ENCODE results near the gene RMND5B. TPM values are rescaled to one million over a fixed set of nuclear protein-coding genes. Genes with fewer than 3 reads are reported as not detected.

RMND5B gene
- total and polyA plus RNA-seq, 2 of the 13 experiments (the other 11 are each of a cell fraction or from before 2014, with no cell fraction given): 18.6 to 20.4 TPM

DNA sequence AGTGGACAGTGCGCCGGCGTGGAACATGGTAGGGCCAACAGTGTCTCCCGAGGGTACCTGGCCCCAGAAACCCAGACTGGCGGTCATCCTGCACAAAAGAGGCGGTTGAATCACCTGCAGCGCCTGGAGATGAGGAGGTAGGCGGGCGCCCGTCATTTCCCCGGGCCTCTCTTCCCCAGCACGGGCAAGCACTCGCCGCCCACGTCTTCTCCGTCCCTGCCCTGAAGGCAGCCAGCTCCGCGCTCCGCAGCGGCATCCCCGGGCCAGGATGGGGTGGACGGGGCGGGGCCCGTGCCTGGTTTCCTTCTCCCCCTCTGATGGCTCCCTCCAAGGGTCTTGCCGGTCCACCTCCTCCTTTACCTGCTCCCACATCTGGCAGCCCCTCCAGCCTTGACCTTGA, 44.5 kb upstream of the RMND5B start:
- H3K79me2 ChIP-seq (ENCODE audit: insufficient read depth, low read length): no peaks in the 10 kb centered on the region
- H3K27ac ChIP-seq (ENCODE audit: extremely low read length, insufficient read depth, low read length): no peak overlapping the region
- no peaks in the 10 kb centered on the region for H4K20me1 ChIP-seq (ENCODE audit: insufficient read depth, low read length)
- in situ Hi-C loops (cut with HindIII; ENCODE audit: extremely low pct_ligation_motif_present, low pct_unique_long_range_greater_than_20kb): no loop called here
- peaks cover 0 to 2% of the 10 kb centered on the region in 2 experiments; a peak in 1 of 5 replicates for H3K27me3 ChIP-seq (ENCODE audit: control insufficient read depth in 1 of 2, insufficient read depth in 2 of 2, low read length in 2 of 2)
- intact Hi-C loops (cut with micrococcal nuclease; ENCODE audit: unreplicated experiment): no loop called here
- DNase-seq (ENCODE audit: low spot score) (no peak), FAIRE-seq (no peak), ATAC-seq (no peak)
- no peak overlapping the region for H3K4me3 ChIP-seq (replicated peaks in 1 of 3; ENCODE audit: insufficient read depth in 1 of 3, low read depth in 2 of 3, low read length in 3 of 3)
- H3K4me1 ChIP-seq (ENCODE audit: insufficient read depth, low read length): no peaks in the 10 kb centered on the region
- BruUV-seq (replicated peaks): no TSS peak
- TF ChIP-seq REL (CRISPR knock-in tag; conservative IDR thresholded peaks at IDR 0.05) (no peak), CEBPG (CRISPR knock-in tag; IDR thresholded peaks at IDR 0.05) (no peak), HNRNPUL1 (IDR thresholded peaks at IDR 0.05; ENCODE audit: low read depth, low read length) (no peak), ZNF350 (CRISPR knock-in tag; IDR thresholded peaks at IDR 0.05; ENCODE audit: borderline replicate concordance, low read depth) (no peak), ESRRA (CRISPR knock-in tag; IDR thresholded peaks at IDR 0.05; ENCODE audit: low read depth) (no peak), ZBTB38 (CRISPR knock-in tag; IDR thresholded peaks at IDR 0.05) (no peak), ZNF33A (CRISPR knock-in tag; IDR thresholded peaks at IDR 0.05; ENCODE audit: borderline replicate concordance) (no peak), ZNF430 (CRISPR knock-in tag; IDR thresholded peaks at IDR 0.05) (no peak), RXRA (CRISPR knock-in tag; IDR thresholded peaks at IDR 0.05) (no peak)
- TF ChIP-seq, protein P1, sequence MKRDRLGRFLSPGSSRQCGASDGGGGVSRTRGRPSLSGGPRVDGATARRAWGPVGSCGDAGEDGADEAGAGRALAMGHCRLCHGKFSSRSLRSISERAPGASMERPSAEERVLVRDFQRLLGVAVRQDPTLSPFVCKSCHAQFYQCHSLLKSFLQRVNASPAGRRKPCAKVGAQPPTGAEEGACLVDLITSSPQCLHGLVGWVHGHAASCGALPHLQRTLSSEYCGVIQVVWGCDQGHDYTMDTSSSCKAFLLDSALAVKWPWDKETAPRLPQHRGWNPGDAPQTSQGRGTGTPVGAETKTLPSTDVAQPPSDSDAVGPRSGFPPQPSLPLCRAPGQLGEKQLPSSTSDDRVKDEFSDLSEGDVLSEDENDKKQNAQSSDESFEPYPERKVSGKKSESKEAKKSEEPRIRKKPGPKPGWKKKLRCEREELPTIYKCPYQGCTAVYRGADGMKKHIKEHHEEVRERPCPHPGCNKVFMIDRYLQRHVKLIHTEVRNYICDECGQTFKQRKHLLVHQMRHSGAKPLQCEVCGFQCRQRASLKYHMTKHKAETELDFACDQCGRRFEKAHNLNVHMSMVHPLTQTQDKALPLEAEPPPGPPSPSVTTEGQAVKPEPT (CRISPR knock-in tag; IDR thresholded peaks at IDR 0.05; ENCODE audit: low read depth): no peak
- TF ChIP-seq, protein P2, sequence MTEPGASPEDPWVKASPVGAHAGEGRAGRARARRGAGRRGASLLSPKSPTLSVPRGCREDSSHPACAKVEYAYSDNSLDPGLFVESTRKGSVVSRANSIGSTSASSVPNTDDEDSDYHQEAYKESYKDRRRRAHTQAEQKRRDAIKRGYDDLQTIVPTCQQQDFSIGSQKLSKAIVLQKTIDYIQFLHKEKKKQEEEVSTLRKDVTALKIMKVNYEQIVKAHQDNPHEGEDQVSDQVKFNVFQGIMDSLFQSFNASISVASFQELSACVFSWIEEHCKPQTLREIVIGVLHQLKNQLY (CRISPR knock-in tag; IDR thresholded peaks at IDR 0.05): no peak
- TF ChIP-seq, protein P3, sequence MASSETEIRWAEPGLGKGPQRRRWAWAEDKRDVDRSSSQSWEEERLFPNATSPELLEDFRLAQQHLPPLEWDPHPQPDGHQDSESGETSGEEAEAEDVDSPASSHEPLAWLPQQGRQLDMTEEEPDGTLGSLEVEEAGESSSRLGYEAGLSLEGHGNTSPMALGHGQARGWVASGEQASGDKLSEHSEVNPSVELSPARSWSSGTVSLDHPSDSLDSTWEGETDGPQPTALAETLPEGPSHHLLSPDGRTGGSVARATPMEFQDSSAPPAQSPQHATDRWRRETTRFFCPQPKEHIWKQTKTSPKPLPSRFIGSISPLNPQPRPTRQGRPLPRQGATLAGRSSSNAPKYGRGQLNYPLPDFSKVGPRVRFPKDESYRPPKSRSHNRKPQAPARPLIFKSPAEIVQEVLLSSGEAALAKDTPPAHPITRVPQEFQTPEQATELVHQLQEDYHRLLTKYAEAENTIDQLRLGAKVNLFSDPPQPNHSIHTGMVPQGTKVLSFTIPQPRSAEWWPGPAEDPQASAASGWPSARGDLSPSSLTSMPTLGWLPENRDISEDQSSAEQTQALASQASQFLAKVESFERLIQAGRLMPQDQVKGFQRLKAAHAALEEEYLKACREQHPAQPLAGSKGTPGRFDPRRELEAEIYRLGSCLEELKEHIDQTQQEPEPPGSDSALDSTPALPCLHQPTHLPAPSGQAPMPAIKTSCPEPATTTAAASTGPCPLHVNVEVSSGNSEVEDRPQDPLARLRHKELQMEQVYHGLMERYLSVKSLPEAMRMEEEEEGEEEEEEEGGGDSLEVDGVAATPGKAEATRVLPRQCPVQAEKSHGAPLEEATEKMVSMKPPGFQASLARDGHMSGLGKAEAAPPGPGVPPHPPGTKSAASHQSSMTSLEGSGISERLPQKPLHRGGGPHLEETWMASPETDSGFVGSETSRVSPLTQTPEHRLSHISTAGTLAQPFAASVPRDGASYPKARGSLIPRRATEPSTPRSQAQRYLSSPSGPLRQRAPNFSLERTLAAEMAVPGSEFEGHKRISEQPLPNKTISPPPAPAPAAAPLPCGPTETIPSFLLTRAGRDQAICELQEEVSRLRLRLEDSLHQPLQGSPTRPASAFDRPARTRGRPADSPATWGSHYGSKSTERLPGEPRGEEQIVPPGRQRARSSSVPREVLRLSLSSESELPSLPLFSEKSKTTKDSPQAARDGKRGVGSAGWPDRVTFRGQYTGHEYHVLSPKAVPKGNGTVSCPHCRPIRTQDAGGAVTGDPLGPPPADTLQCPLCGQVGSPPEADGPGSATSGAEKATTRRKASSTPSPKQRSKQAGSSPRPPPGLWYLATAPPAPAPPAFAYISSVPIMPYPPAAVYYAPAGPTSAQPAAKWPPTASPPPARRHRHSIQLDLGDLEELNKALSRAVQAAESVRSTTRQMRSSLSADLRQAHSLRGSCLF (CRISPR knock-in tag; IDR thresholded peaks at IDR 0.05; ENCODE audit: borderline replicate concordance): no peak
- TF ChIP-seq, protein P4, sequence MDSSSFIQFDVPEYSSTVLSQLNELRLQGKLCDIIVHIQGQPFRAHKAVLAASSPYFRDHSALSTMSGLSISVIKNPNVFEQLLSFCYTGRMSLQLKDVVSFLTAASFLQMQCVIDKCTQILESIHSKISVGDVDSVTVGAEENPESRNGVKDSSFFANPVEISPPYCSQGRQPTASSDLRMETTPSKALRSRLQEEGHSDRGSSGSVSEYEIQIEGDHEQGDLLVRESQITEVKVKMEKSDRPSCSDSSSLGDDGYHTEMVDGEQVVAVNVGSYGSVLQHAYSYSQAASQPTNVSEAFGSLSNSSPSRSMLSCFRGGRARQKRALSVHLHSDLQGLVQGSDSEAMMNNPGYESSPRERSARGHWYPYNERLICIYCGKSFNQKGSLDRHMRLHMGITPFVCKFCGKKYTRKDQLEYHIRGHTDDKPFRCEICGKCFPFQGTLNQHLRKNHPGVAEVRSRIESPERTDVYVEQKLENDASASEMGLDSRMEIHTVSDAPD (CRISPR knock-in tag; IDR thresholded peaks at IDR 0.05): no peak
- ChIA-PET POLR2A (no interaction called here), CTCF (ENCODE audit: low intra/inter-chr PET ratio, low total read pairs) (no interaction called here)
- H3K4me2 ChIP-seq (ENCODE audit: low read depth, low read length): no peak overlapping the region
- 41% methylated on average over 23 of the region's 25 CpGs for WGBS (ENCODE audit: low lambda C conversion rate)
- H3K36me3 ChIP-seq (replicated peaks in 1 of 2; ENCODE audit: control insufficient read depth in 1 of 2, insufficient read depth in 2 of 2, low read length in 2 of 2): no peaks in the 10 kb centered on the region
- H3K9ac ChIP-seq (ENCODE audit: insufficient read depth, low read depth, low read length): no peak overlapping the region
- no peak overlapping the region for H2AFZ ChIP-seq (ENCODE audit: low read length)
- H3K9me3 ChIP-seq (ENCODE audit: low read length): no peaks in the 10 kb centered on the region

Measured in HepG2 (cell line).